ENCODE measurements around the gene SYT2. TPM values are rescaled to one million over a fixed set of nuclear protein-coding genes. Genes with fewer than 3 reads are reported as not detected.
"Not testable (repeated sequence)": the region's sequence is repeated elsewhere in the genome, so short reads cannot be mapped to it uniquely, and the experiment has no call there.

Gene SYT2
- total and polyA plus RNA-seq, 10 of the 15 experiments (the other 5 are each of a cell fraction or from before 2014, with no cell fraction given): not detected

GRCh38 chr1:202621446-202621845 is 88.8 kb downstream of the SYT2 start (continued):
- TF ChIP-seq USF1 (IDR thresholded peaks at IDR 0.05; ENCODE audit: borderline replicate concordance, extremely low read length, insufficient read depth, low read depth, low read length): no peak
- TF ChIP-seq PKNOX1 (IDR thresholded peaks at IDR 0.05): no peak
- no peak for TF ChIP-seq HCFC1 (IDR thresholded peaks at IDR 0.05; ENCODE audit: low read length)
- no peak for TF ChIP-seq POLR2AphosphoS5 (IDR thresholded peaks at IDR 0.05; ENCODE audit: low read length)
- TF ChIP-seq IKZF1 (conservative IDR thresholded peaks at IDR 0.05): no peak
- no peak for TF ChIP-seq TCF3 (IDR thresholded peaks at IDR 0.05; ENCODE audit: borderline replicate concordance, insufficient read depth, low read depth, low read length)
- no peak for TF ChIP-seq RUNX3 (IDR thresholded peaks at IDR 0.05; ENCODE audit: low read length)
- TF ChIP-seq SPI1 (IDR thresholded peaks at IDR 0.05; ENCODE audit: borderline replicate concordance, insufficient read depth, low read depth, low read length): no peak
- TF ChIP-seq ZNF207 (IDR thresholded peaks at IDR 0.05; ENCODE audit: borderline replicate concordance): no peak
- no peak for TF ChIP-seq SIX5 (IDR thresholded peaks at IDR 0.05; ENCODE audit: low read depth, low read length, severe bottlenecking)
- TF ChIP-seq ZNF384 (IDR thresholded peaks at IDR 0.05; ENCODE audit: borderline replicate concordance, low read depth, low read length): no peak

DNA sequence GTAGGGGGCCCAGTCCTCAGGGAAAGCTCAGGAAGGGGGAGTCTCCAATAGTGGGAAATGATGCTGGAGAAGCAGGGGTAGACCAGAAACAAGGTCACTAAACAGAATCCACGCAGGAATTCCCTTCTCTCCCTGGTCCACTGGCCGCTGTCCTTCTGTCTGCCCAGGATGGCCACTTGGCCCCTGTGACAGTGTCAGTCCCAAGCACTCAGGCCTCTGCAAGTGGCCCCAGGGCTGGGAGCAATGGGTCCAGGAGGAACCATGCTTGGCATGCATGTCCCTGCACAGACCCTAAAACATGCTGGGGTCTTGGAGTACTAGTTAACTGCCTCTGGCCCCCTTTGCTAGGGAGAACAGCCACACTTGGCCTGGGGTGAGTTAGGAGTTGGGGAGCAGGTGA is 90.2 kb downstream of the SYT2 start:
- CTCF ChIA-PET; H3K4me2 ChIP-seq (ENCODE audit: control insufficient read depth, insufficient read depth); RAD21 ChIA-PET (ENCODE audit: unreplicated experiment); H3K27ac ChIP-seq (ENCODE audit: control insufficient read depth, insufficient read depth); FAIRE-seq; BruUV-seq (replicated peaks); H3K36me3 ChIP-seq (ENCODE audit: control insufficient read depth in 2 of 2, insufficient read depth in 2 of 2, low read length in 1 of 2); H3K79me2 ChIP-seq (ENCODE audit: control insufficient read depth, insufficient read depth, low read length); DNase-seq (ENCODE audit: low read depth, low spot score); intact Hi-C loops (cut with micrococcal nuclease; ENCODE audit: unreplicated experiment); H3K9ac ChIP-seq (ENCODE audit: control insufficient read depth, insufficient read depth, low read length); H4K20me1 ChIP-seq (ENCODE audit: control insufficient read depth, insufficient read depth); H3K27me3 ChIP-seq (replicated peaks in 1 of 2; ENCODE audit: control insufficient read depth in 2 of 2, insufficient read depth in 2 of 2, low read length in 1 of 2); H3K4me3 ChIP-seq; in situ Hi-C loops (cut with MboI); H2AFZ ChIP-seq (ENCODE audit: control insufficient read depth, low read depth, low read length); ATAC-seq; POLR2A ChIA-PET; H3K9me3 ChIP-seq (replicated peaks; ENCODE audit: control insufficient read depth, insufficient read depth, low read length): not testable (repeated sequence)
- peaks cover 42% of the 10 kb centered on the region for H3K4me1 ChIP-seq (ENCODE audit: control insufficient read depth, insufficient read depth, low read length)
- WGBS (ENCODE audit: insufficient coverage, insufficient replicate concordance, low lambda C conversion rate, missing lambda C conversion rate): no CpG with 5 or more reads among the region's 2 CpGs
- SMC1A ChIA-PET (ENCODE audit: uncharacterized antibody, unreplicated experiment): interaction anchor here (1.3 kb wide), 1 partner anchor 136 kb away, joined by 5 read pairs; no protein-coding TSS in a partner anchor
